Liver (tissue), 9 donors: ENCODE results near the gene POMC. TPM values are rescaled to one million over a fixed set of nuclear protein-coding genes. Genes with fewer than 3 reads are reported as not detected.

Experiments
- DNase-seq: peaks from one replicate; pipeline ENCODE4 v3.0.0-alpha.2; 2017; ENCODE audit warnings: low spot score
- H3K27ac ChIP-seq, 2 donors: one replicate each; pipeline ENCODE4 v1.7.0; 2013; ENCODE audit warnings: inconsistent platforms in 2 of 2, low read length in 2 of 2, control low read depth in 1 of 2, low read depth in 1 of 2, mild to moderate bottlenecking in 1 of 2
- H3K27me3 ChIP-seq, 4 donors: one replicate each; pipeline versions ENCODE4 v1.6.1 to v1.7.0; 2013; ENCODE audit warnings: low read length in 3 of 4, inconsistent platforms in 1 of 4, mild to moderate bottlenecking in 1 of 4, moderate library complexity in 1 of 4; ENCODE audit not compliant: control insufficient read depth in 4 of 4, insufficient read depth in 4 of 4
- H3K36me3 ChIP-seq, 4 donors: one replicate each; pipeline versions ENCODE4 v1.6.1 to v1.7.0; 2013; ENCODE audit warnings: low read length in 3 of 4, mild to moderate bottlenecking in 3 of 4, low read depth in 1 of 4, moderate library complexity in 1 of 4; ENCODE audit not compliant: control insufficient read depth in 4 of 4, insufficient read depth in 3 of 4
- H3K4me1 ChIP-seq, 4 donors: one replicate each; pipeline versions ENCODE4 v1.6.1 to v1.7.0; 2013; ENCODE audit warnings: low read length in 3 of 4, mild to moderate bottlenecking in 3 of 4, moderate library complexity in 1 of 4; ENCODE audit not compliant: control insufficient read depth in 4 of 4, insufficient read depth in 4 of 4
- H3K4me3 ChIP-seq, 3 donors: one replicate each; pipeline versions ENCODE4 v1.6.1 to v1.7.0; 2013; ENCODE audit warnings: low read length in 3 of 3, control low read depth in 1 of 3, low read depth in 1 of 3, mild to moderate bottlenecking in 1 of 3
- H3K9ac ChIP-seq, 2 donors: one replicate each; pipeline ENCODE4 v1.7.0; 2013; ENCODE audit warnings: low read length in 2 of 2, mild to moderate bottlenecking in 2 of 2, moderate library complexity in 2 of 2, control low read depth in 1 of 2, low read depth in 1 of 2
- H3K9me3 ChIP-seq, 4 donors: one replicate each; pipeline versions ENCODE4 v1.6.1 to v1.7.0; 2013; ENCODE audit warnings: low read length in 3 of 4; ENCODE audit not compliant: control insufficient read depth in 4 of 4
- ATF3 ChIP-seq: IDR thresholded peaks from 2 replicates; pipeline ENCODE4 v1.6.1; 2016; ENCODE audit warnings: antibody characterized with exemption
- CTCF ChIP-seq: fragments of 150-350 bp; IDR thresholded peaks from 2 replicates; pipeline ENCODE4 v1.5.1; 2017; ENCODE audit warnings: improper control_type of control experiment, low read depth, low read length; ENCODE audit not compliant: missing input control
- EGR1 ChIP-seq, 2 donors: IDR thresholded peaks; 2 replicates each; pipeline ENCODE4 v1.6.1; 2016 to 2018; ENCODE audit warnings: antibody characterized with exemption in 2 of 2, low read depth in 2 of 2
- FOXA1 ChIP-seq: IDR thresholded peaks from 2 replicates; pipeline ENCODE4 v1.6.1; 2016; ENCODE audit warnings: antibody characterized with exemption
- FOXA2 ChIP-seq: IDR thresholded peaks from 2 replicates; pipeline ENCODE4 v1.6.1; 2016; ENCODE audit warnings: antibody characterized with exemption
- GABPA ChIP-seq, 2 donors: IDR thresholded peaks in 1 of 2; conservative IDR thresholded peaks in 1 of 2; 2 replicates each; pipeline ENCODE4 v1.6.1; 2016; ENCODE audit warnings: antibody characterized with exemption in 2 of 2, mild to moderate bottlenecking in 1 of 2, moderate library complexity in 1 of 2
- HNF4A ChIP-seq, 2 donors: conservative IDR thresholded peaks; 2 replicates each; pipeline ENCODE4 v1.6.1; 2016; ENCODE audit warnings: antibody characterized with exemption in 2 of 2, mild to moderate bottlenecking in 2 of 2
- HNF4G ChIP-seq: IDR thresholded peaks from 2 replicates; pipeline ENCODE4 v1.6.1; 2016; ENCODE audit warnings: antibody characterized with exemption
- JUND ChIP-seq, 2 donors: IDR thresholded peaks; 2 replicates each; pipeline ENCODE4 v1.6.1; 2016; ENCODE audit warnings: antibody characterized with exemption in 2 of 2
- MAX ChIP-seq: IDR thresholded peaks from 2 replicates; pipeline ENCODE4 v1.6.1; 2016; ENCODE audit warnings: antibody characterized with exemption
- NR2F2 ChIP-seq: IDR thresholded peaks from 2 replicates; pipeline ENCODE4 v1.6.1; 2016; ENCODE audit warnings: antibody characterized with exemption
- RAD21 ChIP-seq, 2 donors: IDR thresholded peaks; 2 replicates each; pipeline ENCODE4 v1.6.1; 2016; ENCODE audit warnings: antibody characterized with exemption in 2 of 2, mild to moderate bottlenecking in 2 of 2
- REST ChIP-seq: IDR thresholded peaks from 2 replicates; pipeline ENCODE4 v1.6.1; 2016; ENCODE audit warnings: antibody characterized with exemption, mild to moderate bottlenecking
- RXRA ChIP-seq, 2 donors: IDR thresholded peaks; 2 replicates each; pipeline ENCODE4 v1.6.1; 2017 to 2018; ENCODE audit warnings: antibody characterized with exemption in 2 of 2, mild to moderate bottlenecking in 1 of 2
- SP1 ChIP-seq: IDR thresholded peaks from 2 replicates; pipeline ENCODE4 v1.6.1; 2018; ENCODE audit warnings: antibody characterized with exemption, mild to moderate bottlenecking
- TAF1 ChIP-seq: conservative IDR thresholded peaks from 2 replicates; pipeline ENCODE4 v1.6.1; 2016; ENCODE audit warnings: antibody characterized with exemption, mild to moderate bottlenecking
- YY1 ChIP-seq: IDR thresholded peaks from 2 replicates; pipeline ENCODE4 v1.6.1; 2016; ENCODE audit warnings: antibody characterized with exemption, mild to moderate bottlenecking
- ZBTB33 ChIP-seq: IDR thresholded peaks from 2 replicates; pipeline ENCODE4 v1.6.1; 2016; ENCODE audit warnings: antibody characterized with exemption
- WGBS: extraction: QIAGEN DNeasy Blood & Tissue Kit; methylation state at CpG from one replicate; pipeline ENCODE4 v1.1.7; 2013; 5-methylcytosine and 5-hydroxymethylcytosine counted together
- polyA plus RNA-seq, 2 donors: library from polyadenylated mRNA; stranded (reverse) in 1 of 2; unstranded in 1 of 2; fragments of 200-250 nt in 1 of 2; fragments of >200 nt in 1 of 2; fragmentation: Nextera tagmentation in 1 of 2; extraction: Ambion mirVana in 1 of 2; gene quantifications; one replicate each; pipeline versions ENCODE4 v1.2.1 to v1.2.3, GENCODE V29; 2013 to 2015
- total RNA-seq, 2 donors: library from RNA; depleted of rRNA; stranded (reverse); fragments of >200 nt; gene quantifications; one replicate each; pipeline ENCODE4 v1.2.3, GENCODE V29; 2014
- donor health status: healthy.
- donor health status: healthy.
- donor health status: healthy.
- donor health status: healthy.
- donor health status: healthy.

POMC gene
- total and polyA plus RNA-seq, 4 donors: 0.67 to 7.8 (median 0.93) TPM

GRCh38 chr2:25159949-25160348, 8.4 kb downstream of the POMC start (continued):
- no peak for TF ChIP-seq CTCF
- TF ChIP-seq GABPA (IDR thresholded peaks at IDR 0.05 in 1 of 2, conservative IDR thresholded peaks at IDR 0.05 in 1 of 2): no peak
- no peak for TF ChIP-seq RAD21 (IDR thresholded peaks at IDR 0.05)
- TF ChIP-seq EGR1 (IDR thresholded peaks at IDR 0.05; ENCODE audit: low read depth in 2 of 2): no peak

GRCh38 chr2:25158096-25158852, 10.1 kb downstream of the POMC start:
- TF ChIP-seq HNF4A (conservative IDR thresholded peaks at IDR 0.05): no peak
- no peak for TF ChIP-seq JUND (IDR thresholded peaks at IDR 0.05)
- no peak for TF ChIP-seq MAX
- TF ChIP-seq TAF1: no peak
- TF ChIP-seq SP1: no peak
- no peak for TF ChIP-seq HNF4G
- TF ChIP-seq EGR1 (IDR thresholded peaks at IDR 0.05; ENCODE audit: low read depth in 2 of 2): no peak
- TF ChIP-seq RXRA (IDR thresholded peaks at IDR 0.05): no peak
- no peak for TF ChIP-seq NR2F2
- TF ChIP-seq FOXA2: no peak
- no peak for TF ChIP-seq ZBTB33
- no peak for TF ChIP-seq CTCF
- TF ChIP-seq GABPA (IDR thresholded peaks at IDR 0.05 in 1 of 2, conservative IDR thresholded peaks at IDR 0.05 in 1 of 2): no peak
- TF ChIP-seq ATF3: no peak
- TF ChIP-seq YY1: no peak
- no peak for TF ChIP-seq REST
- no peak for TF ChIP-seq RAD21 (IDR thresholded peaks at IDR 0.05)
- no peak for TF ChIP-seq FOXA1
- no peaks in the 10 kb centered on the region for H3K36me3 ChIP-seq
- peaks cover 0 to 2% (median 0%) of the 10 kb centered on the region in 4 donors for H3K9me3 ChIP-seq
- WGBS: 96% methylated on average over 11 of the region's 11 CpGs
- no peak for DNase-seq
- no peak overlapping the region for H3K27ac ChIP-seq
- no peaks in the 10 kb centered on the region for H3K4me1 ChIP-seq
- no peak overlapping the region for H3K4me3 ChIP-seq
- H3K27me3 ChIP-seq: no peaks in the 10 kb centered on the region
- H3K9ac ChIP-seq: no peak overlapping the region
